ENCODE data around the gene HCFC2. TPM values are rescaled to one million over a fixed set of nuclear protein-coding genes. Genes with fewer than 3 reads are reported as not detected.
A peak's percentile ranks its signal among the peaks of the same experiment; 100 is the strongest.
"Not testable (repeated sequence)": the region's sequence is repeated elsewhere in the genome, so short reads cannot be mapped to it uniquely, and the experiment has no call there.

The HCFC2 gene
- 0.78 and 3.7 TPM in 2 replicates for total RNA-seq (2014; rRNA removed; shearing (Covaris generic); ENCODE audit: low replicate concordance)

DNA sequence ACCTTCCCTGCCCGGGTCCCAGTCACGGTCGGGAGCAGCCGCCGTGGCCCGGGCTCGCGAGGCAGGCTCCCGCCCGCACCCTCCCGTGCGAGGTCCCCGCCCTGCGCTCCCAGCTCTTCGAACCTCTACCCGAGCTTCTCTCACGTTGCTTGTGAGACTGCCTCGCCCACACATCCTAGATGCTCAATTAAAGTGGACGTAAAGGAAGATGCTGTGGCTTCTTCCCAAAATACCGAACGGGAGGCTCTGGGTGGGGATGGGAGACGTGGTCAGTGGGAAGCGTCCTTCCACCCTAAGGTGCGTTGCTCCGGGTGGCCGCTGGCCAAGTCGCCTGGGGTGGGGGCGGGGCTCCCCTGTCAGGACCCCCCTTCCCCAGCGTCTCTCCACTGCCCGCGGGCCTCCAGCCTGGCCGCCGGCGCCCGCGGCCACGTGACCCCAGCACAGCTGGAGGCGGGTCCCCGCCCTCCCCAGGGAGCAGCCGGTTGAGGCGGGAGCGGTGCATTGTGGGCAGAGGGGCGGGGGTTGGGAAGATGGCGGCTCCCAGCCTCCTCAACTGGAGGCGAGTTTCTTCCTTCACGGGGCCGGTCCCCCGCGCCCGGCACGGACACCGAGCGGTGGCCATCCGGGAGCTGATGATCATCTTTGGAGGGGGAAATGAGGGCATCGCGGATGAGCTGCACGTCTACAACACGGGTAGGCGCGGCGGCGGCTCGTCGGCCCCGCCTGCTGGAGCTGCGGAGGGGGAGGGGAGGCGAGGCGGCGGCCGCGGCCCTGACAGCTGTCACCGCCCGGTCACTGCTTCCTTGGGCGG lies at the start of gene HCFC2:
Gene HCFC2, plus strand, starts transcription at position 501 of the 811 bp plus-strand sequence. Its CDS starts 30 bp downstream, at position 531.
- in situ Hi-C loops (cut with HindIII; ENCODE audit: low pct_unique_long_range_greater_than_20kb, low sequenced_read_pairs) = no loop called here

DNA sequence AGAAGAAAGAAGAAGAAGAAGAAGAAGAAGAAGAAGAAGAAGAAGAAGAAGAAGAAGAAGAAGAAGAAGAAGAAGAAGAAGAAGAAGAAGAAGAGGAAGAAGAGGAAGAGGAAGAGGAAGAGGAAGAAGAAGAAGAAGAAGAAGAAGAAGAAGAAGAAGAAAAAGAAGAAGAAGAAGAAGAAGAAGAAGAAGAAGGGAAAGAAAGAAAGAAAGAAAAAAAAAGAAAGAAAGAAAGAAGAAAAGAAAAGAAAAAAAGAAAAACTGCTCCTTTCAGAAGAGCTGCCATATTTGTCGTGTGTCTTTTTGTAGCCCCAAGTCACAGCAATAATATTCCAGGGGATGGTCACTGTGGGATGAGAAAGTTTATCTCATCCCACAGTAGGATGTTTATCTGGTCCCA lies 42.5 kb upstream of the HCFC2 start:
- DNase-seq (ENCODE audit: low read depth); in situ Hi-C loops (cut with HindIII; ENCODE audit: low pct_unique_long_range_greater_than_20kb, low sequenced_read_pairs): not testable (repeated sequence)

More for the DNA sequence above, at the start of gene HCFC2:
- peak; percentile 79 for DNase-seq (ENCODE audit: low read depth)

DNA sequence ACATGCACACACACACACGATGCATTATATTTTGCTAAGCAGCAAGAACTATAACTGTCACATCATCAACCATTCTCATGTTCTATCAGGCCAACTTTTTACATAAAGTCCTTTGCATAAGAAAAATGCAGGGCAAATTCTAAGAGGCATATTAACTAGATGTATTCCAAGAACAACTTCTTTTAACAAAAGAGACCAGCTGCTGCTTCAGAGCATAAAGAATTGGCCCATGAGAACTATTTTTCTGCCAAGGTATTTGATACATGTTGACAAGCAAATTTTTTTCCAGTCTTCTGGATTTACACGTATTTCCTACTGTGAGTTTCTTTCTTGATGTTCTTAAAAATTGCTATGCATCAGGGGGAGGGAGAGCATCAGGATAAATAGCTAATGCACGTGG lies 41.5 kb upstream of the HCFC2 start:
- in situ Hi-C loops (cut with HindIII; ENCODE audit: low pct_unique_long_range_greater_than_20kb, low sequenced_read_pairs) = no loop called here
- DNase-seq (ENCODE audit: low read depth) = no peak

DNA sequence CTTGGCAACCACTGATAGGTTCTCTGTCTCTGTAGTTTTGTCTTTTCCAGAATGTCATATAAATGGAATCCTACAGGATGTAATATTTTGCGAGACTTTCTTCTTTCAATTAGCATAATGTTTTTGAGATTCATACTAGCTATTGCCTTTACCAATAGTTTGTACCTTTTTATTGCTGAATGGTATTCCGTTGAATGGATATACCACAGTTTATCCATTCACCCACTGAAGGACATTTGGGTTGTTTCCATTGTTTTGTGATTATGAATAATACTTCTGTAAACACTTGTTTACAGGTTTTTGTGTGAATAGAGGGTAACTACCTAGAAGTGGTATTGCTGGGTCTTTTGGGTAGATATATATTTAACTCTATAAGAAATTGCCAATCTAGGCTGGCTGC lies 40.6 kb upstream of the HCFC2 start:
- in situ Hi-C loops (cut with HindIII; ENCODE audit: low pct_unique_long_range_greater_than_20kb, low sequenced_read_pairs) = no loop called here
- DNase-seq (ENCODE audit: low read depth) = no peak

DNA sequence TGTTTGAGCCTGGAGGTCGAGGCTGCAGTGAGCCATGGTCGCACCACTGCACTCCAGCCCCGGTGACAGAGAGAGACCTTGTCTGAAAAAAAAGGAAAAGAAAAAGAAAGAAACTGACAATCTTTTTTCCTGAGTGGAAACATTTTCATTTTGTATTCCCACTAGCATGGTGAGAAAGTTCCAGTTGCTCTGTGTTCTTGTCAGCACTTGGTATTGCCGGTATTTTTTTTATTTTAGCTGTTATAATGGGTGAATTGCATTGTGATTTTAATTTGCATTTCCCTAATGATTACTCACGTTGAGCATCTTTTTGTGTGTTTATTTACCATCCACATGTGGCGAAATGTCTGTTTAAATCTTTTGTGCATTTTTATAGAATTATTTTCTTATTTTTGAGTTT lies 40.0 kb upstream of the HCFC2 start:
- no peak for DNase-seq (ENCODE audit: low read depth)
- in situ Hi-C loops (cut with HindIII; ENCODE audit: low pct_unique_long_range_greater_than_20kb, low sequenced_read_pairs) = no loop called here

DNA sequence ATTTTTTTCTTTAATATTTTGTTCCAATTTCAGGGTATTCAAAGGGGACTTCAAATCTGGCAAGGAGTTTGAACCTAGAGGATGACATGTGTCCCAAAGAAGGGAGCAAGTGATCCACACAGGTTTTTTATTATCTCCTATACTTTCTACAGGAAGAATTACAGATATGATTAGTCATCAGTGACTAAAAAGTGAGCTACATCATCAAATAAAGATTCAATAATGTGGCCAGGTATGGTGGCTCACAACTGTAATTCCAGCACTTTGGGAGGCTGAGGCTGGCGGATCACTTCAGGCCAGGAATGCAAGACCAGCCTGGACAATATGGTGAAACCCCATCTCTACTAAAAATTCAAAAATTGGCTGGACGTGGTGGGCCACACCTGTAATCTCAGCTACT lies 38.6 kb upstream of the HCFC2 start:
- no peak for DNase-seq (ENCODE audit: low read depth)
- in situ Hi-C loops (cut with HindIII; ENCODE audit: low pct_unique_long_range_greater_than_20kb, low sequenced_read_pairs) = no loop called here

DNA sequence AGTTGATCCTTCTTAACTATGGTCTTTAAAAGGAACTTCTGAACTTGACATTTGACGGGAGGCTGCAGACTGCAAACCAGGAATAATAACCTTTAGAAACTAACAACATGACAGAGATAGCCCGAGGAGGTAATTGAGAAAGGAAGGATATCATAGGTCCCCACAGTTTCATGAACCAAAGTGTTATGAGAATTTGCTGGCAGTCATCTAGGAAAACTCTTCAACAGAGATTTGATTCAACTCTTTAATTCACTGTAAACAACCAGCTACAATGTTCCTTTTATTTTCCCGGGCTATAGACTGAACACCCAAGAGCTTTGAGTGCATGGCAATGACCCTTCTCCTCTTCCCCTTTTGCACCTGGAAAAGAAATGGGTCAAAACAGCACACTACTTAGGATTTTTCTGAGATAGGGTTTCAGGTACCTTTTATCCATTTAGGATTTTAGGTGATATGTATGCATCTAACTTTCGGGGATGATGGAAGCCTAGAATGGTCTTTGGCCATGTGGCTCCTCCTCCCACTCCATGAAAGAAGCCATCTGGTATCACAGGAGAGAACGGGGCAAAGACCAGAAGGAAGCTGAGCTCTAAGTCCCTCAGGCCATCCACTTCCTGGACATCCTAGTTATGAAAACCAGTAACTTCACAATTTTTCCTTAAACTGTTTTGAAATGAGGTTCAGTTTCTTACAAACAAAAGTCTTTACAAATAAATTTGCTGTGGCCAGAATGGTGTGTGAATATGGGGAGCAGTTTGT lies 37.3 kb upstream of the HCFC2 start:
- in situ Hi-C loops (cut with HindIII; ENCODE audit: low pct_unique_long_range_greater_than_20kb, low sequenced_read_pairs) = no loop called here
- DNase-seq (ENCODE audit: low read depth) = no peak

DNA sequence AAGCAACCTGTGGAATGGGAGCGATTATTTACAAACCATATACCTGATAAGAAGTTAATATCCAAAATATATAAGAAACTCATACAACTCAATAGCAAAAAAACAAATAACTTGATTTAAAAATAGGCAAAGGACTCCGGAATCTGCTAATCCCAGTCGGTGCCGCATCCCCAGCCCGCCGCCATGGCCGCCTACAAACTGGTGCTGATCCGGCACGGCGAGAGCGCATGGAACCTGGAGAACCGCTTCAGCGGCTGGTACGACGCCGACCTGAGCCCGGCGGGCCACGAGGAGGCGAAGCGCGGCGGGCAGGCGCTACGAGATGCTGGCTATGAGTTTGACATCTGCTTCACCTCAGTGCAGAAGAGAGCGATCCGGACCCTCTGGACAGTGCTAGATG lies 33.7 kb upstream of the HCFC2 start:
- DNase-seq (ENCODE audit: low read depth); in situ Hi-C loops (cut with HindIII; ENCODE audit: low pct_unique_long_range_greater_than_20kb, low sequenced_read_pairs): not testable (repeated sequence)

DNA sequence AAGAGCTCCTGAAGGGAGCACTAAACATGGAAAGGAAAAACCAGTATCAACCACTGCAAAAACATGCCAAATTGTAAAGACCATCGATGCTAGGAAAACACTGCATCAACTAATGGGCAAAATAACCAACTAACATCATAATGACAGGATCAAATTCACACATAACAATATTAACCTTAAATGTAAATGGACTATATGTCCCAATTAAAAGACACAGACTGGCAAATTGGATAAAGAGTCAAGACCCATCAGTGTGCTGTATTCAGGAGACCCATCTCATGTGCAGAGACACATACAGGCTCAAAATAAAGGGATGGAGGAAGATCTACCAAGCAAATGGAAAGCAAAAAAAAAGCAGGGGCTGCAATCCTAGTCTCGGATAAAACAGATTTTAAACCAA lies 28.2 kb upstream of the HCFC2 start:
- in situ Hi-C loops (cut with HindIII; ENCODE audit: low pct_unique_long_range_greater_than_20kb, low sequenced_read_pairs); DNase-seq (ENCODE audit: low read depth): not testable (repeated sequence)

DNA sequence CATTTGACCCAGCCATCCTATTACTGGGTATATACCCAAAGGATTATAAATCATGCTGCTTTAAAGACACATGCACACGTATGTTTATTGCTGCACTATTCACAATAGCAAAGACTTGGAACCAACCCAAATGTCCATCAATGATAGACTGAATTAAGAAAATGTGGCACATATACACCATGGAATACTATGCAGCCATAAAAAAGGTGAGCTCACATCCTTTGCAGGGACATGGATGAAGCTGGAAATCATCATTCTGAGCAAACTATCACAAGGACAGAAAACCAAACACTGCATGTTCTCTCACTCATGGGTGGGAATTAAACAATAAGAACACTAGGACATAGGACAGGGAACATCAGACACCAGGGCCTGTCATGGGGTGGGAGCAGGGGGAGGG lies 24.6 kb upstream of the HCFC2 start:
- in situ Hi-C loops (cut with HindIII; ENCODE audit: low pct_unique_long_range_greater_than_20kb, low sequenced_read_pairs); DNase-seq (ENCODE audit: low read depth): not testable (repeated sequence)

DNA sequence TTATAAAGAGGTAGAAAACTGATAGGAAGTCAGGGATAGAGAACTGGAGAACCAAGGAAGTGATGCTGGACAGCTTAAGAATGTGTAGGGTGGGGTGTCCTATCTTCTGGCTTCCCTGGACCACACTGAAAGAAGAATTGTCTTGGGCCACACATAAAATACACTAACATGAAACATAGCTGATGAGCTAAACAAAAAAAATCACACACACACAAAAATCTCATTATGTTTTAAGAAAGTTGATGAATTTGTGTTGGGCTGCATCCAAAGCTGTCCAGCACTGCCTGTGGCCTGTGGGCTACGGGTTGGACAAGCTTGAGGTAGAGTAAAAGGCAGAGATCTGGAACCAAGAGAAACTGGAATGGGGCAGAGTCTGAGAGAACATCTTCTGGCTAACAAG lies 21.8 kb upstream of the HCFC2 start:
- in situ Hi-C loops (cut with HindIII; ENCODE audit: low pct_unique_long_range_greater_than_20kb, low sequenced_read_pairs) = no loop called here
- no peak for DNase-seq (ENCODE audit: low read depth)

DNA sequence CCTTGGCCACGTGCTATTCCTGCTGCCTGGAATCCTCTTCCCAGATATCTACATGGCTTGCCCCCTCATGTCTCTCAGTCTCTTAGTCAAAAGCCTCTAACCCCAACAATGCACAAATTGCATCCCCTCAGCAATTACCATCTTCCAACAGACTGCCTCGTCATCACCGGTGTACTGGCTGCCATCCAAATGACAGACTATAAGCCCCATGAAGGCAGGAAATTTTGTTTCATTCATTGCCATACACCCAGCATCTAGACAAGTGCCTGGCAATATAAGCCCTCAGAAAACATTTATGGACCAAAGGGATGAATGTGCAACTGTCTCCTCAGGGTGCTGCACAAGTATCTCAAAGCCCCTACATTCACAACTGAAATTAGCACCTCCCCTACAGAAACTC lies 20.2 kb upstream of the HCFC2 start:
- in situ Hi-C loops (cut with HindIII; ENCODE audit: low pct_unique_long_range_greater_than_20kb, low sequenced_read_pairs) = no loop called here
- DNase-seq (ENCODE audit: low read depth) = no peak

DNA sequence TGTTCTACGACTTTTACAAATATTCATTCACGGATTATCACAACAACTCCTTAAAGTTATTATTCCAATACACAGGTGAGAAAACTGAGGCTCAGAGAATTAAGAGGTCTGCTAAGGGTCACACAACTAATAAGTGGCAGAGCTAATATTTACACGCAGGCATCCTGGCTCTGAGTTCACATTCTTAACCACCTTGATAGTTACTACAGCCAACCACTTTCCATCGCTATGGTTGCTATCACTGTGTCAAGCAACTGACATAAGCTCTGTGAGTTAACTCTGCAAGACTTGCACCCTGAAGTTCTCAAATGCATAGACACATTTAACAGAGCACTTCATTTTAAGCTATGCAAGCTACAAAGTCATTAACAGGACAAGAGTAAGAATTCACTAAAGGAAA lies 18.0 kb upstream of the HCFC2 start:
- in situ Hi-C loops (cut with HindIII; ENCODE audit: low pct_unique_long_range_greater_than_20kb, low sequenced_read_pairs) = no loop called here
- no peak for DNase-seq (ENCODE audit: low read depth)

DNA sequence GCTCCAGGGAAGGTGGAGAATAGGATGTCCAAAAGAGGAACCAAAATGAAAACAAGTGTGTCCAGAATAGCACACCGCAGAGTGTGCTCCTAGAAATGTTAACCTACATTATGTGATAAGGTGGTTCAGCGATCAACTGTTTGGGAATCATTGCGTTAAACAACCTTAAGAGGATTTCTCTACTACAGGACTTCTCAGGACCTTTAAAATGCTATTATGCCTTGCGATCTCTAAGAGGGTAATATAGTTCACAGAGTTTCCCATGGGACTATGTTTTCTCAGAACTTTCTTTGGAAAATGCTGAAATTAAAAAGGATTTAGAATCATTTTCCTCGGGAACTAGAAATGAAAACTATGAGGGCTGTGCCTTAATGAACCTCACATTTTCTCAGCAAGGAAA lies 16.2 kb upstream of the HCFC2 start:
- in situ Hi-C loops (cut with HindIII; ENCODE audit: low pct_unique_long_range_greater_than_20kb, low sequenced_read_pairs) = no loop called here
- no peak for DNase-seq (ENCODE audit: low read depth)

DNA sequence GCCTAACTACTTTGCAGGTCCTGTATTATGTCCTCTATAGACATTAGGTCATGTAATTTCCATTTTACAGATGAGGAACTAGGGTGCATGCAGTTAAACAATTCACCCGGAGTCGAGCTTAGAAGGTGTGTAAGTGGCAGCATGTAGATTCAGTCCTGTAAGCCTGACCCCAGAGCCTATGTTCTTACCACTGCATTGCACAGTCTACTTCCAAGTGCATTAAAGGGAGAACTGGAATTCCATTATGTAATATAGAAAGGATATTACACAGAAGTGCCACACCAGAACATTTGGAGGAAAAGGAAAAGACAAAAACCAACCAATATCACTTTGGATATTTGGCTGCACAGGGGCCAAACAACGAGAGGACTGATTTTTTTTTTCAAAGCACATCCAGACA lies 15.5 kb upstream of the HCFC2 start:
- DNase-seq (ENCODE audit: low read depth) = no peak
- in situ Hi-C loops (cut with HindIII; ENCODE audit: low pct_unique_long_range_greater_than_20kb, low sequenced_read_pairs) = no loop called here

DNA sequence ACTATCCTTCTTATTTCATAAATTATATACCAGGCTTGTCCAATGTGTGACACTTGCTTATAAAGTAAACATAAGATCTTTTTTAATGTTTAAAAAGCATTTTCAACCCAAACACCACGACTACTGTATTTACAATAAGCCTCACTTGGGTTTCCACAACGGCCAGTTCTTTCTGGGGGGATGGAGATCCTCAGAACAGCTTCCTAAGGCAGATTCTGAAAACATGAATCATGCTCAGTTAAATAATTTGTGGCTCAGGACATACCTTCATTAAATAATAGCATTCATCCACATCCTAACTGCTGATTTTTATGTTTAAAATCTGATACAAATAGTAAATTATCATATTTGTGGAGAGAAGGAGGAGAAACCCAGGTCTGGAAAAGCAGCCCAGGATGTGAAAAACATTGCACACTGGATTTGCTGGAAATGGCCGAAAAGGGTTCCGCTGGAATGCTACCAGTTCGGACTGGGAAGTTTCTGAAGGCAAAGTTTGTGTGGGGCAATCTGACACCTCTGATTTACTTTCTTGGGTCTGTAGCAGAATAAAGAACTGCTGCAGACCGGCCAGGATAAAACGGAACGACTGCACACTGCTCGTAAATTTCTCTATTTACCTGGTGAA lies 14.9 kb upstream of the HCFC2 start:
- in situ Hi-C loops (cut with HindIII; ENCODE audit: low pct_unique_long_range_greater_than_20kb, low sequenced_read_pairs) = no loop called here
- no peak for DNase-seq (ENCODE audit: low read depth)

DNA sequence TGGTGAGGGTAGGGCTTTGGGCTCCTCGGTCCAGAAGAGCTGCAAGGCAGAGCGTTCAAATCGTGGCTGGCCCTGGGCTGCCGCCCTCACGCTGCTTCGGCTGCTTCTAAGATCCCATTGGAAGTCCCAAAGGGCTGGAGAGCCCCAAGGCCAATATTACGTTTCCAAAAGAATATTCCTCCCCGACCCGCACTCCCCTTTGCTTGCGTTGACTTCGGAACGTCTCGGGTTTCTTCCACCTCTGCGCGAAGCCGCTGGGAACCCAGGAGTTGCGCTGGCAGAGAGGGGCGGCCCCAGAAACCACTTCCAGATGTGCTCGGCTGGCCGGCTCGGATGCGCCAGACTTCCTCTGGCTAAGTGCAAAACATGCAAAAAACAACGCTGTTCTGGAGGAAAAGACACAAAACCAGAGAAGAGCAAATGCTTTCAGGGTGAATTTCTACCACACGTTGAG lies 14.4 kb upstream of the HCFC2 start, which contains the start of gene GLT8D2:
Gene GLT8D2, minus strand, starts transcription at position 285 of the 454 bp plus-strand sequence. CDS start 30,539 bp downstream, outside the sequence.
- in situ Hi-C loops (cut with HindIII; ENCODE audit: low pct_unique_long_range_greater_than_20kb, low sequenced_read_pairs) = no loop called here
- DNase-seq (ENCODE audit: low read depth) = no peak

DNA sequence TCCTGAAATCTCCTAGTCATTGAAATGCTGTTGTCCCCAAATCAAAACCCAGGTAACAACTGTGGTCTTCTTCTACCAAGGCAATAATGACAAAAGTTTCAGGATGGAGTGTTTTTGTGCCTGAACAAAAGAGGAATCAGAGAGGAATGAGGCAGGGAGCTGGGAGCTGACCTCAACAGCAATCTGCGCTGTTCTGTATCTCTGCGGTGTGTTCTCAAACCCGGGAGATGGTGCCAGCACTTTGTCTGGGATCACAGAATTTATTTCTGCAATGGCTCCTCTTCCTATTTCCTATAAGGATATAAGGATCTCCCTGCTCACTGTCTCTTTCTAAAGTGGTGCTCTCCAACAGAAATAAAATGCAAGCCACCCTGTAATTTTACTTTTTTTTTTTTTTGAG lies 13.9 kb upstream of the HCFC2 start:
- no peak for DNase-seq (ENCODE audit: low read depth)
- in situ Hi-C loops (cut with HindIII; ENCODE audit: low pct_unique_long_range_greater_than_20kb, low sequenced_read_pairs) = no loop called here

Data from Caki2 (cell line).